Upper lobe of right lung (tissue), 1 donor: Measurements from ENCODE around the gene MED26. TPM values are rescaled to one million over a fixed set of nuclear protein-coding genes. Genes with fewer than 3 reads are reported as not detected.
A peak's percentile ranks its signal among the peaks of the same experiment; 100 is the strongest.

Experiments
- ATAC-seq: fragments of 200-7000 bp; cut with Tn5 transposase; one replicate; pipeline ENCODE4 v1.9.1; 2020; ENCODE audit warnings: mild to moderate bottlenecking, moderate library complexity
- DNase-seq: peaks from one replicate; pipeline ENCODE4 v3.0.0-alpha.2; 2020
- H3K27ac ChIP-seq: fragments of 200-600 bp; one replicate; pipeline ENCODE4 v1.8.0; 2022
- H3K27me3 ChIP-seq: fragments of 200-600 bp; one replicate; pipeline ENCODE4 v1.8.0; 2022; ENCODE audit warnings: mild to moderate bottlenecking
- H3K36me3 ChIP-seq: fragments of 200-600 bp; one replicate; pipeline ENCODE4 v1.8.0; 2022
- H3K4me1 ChIP-seq: fragments of 200-600 bp; one replicate; pipeline ENCODE4 v1.8.0; 2022
- H3K4me3 ChIP-seq: fragments of 200-600 bp; one replicate; pipeline ENCODE4 v1.8.0; 2022; ENCODE audit warnings: mild to moderate bottlenecking
- H3K9me3 ChIP-seq: fragments of 200-600 bp; one replicate; pipeline ENCODE4 v1.8.0; 2022
- intact Hi-C: fragments of 100-400 bp; cut with DNase I; formaldehyde crosslinking; loops from one replicate; pipeline ENCODE4 v1.11.0; 2022
- total RNA-seq: library from RNA; stranded (reverse); fragmentation: NEBNext Ultra II Directional; extraction: Animal tissue kit (Norgen Biotek cat#: 25700); gene quantifications from one replicate; pipeline ENCODE4 v1.2.1, GENCODE V29; 2021
- TF ChIP-seq, protein P1 (sequence below): fragments of 200-600 bp; IDR thresholded peaks from one replicate; pipeline ENCODE4 v1.8.0; 2022; ENCODE audit warnings: antibody characterized with exemption
- donor health status: DM: no; HTN: yes; CAD: no; lungs with severe emphysema.

MED26 gene
- total RNA-seq, 1 donor from 2014 or later, result 13.4 TPM

GRCh38 chr19:16628984-16629691 lies 1.1 kb upstream of the MED26 start:
- Histone ChIP-seq H3K4me1 (peaks cover 34% of the 10 kb centered on the region), H3K4me3 (peak overlapping the region; percentile 97), H3K27me3 (no peaks in the 10 kb centered on the region), H3K36me3 (peaks cover 20% of the 10 kb centered on the region), H3K27ac (peak overlapping the region; percentile 96), H3K9me3 (no peaks in the 10 kb centered on the region)
- intact Hi-C loops, result loop anchor here (10.0 kb wide), 1 partner anchor 54 kb away; the partner anchor contains the start of gene SLC35E1
- ATAC-seq (no peak), DNase-seq (no peak)
- TF ChIP-seq, protein P1, sequence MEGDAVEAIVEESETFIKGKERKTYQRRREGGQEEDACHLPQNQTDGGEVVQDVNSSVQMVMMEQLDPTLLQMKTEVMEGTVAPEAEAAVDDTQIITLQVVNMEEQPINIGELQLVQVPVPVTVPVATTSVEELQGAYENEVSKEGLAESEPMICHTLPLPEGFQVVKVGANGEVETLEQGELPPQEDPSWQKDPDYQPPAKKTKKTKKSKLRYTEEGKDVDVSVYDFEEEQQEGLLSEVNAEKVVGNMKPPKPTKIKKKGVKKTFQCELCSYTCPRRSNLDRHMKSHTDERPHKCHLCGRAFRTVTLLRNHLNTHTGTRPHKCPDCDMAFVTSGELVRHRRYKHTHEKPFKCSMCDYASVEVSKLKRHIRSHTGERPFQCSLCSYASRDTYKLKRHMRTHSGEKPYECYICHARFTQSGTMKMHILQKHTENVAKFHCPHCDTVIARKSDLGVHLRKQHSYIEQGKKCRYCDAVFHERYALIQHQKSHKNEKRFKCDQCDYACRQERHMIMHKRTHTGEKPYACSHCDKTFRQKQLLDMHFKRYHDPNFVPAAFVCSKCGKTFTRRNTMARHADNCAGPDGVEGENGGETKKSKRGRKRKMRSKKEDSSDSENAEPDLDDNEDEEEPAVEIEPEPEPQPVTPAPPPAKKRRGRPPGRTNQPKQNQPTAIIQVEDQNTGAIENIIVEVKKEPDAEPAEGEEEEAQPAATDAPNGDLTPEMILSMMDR, result no peak

DNA sequence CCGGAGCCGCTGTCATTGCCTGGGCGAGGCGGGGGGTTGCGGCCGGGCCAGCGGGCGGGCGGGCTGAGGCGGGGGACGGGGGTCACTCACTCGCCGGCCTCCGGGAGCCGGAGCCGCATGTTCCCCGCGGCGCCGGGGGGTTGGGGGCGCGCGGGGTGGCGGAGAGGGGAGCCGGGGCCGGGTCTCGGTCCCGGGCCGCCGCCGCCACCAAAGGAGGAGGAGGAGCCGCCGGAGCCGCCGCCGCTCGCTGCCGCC lies 149 bp downstream of the MED26 start:
- no peaks in the 10 kb centered on the region for H3K9me3 ChIP-seq
- H3K4me3 ChIP-seq, result peak overlapping the region; percentile 97
- DNase-seq (no peak), ATAC-seq (no peak)
- H3K27ac ChIP-seq, result peak overlapping the region; percentile 90
- peaks cover 41% of the 10 kb centered on the region for H3K4me1 ChIP-seq
- peaks cover 22% of the 10 kb centered on the region for H3K36me3 ChIP-seq
- no peaks in the 10 kb centered on the region for H3K27me3 ChIP-seq
- intact Hi-C loops, result loop anchor here (10.0 kb wide), 1 partner anchor 53 kb away; the partner anchor contains the start of gene SLC35E1
- TF ChIP-seq, protein P1, result no peak

GRCh38 chr19:16627193-16627927 lies 644 bp downstream of the MED26 start:
- H3K4me3 ChIP-seq, result peak overlapping the region; percentile 97
- no peaks in the 10 kb centered on the region for H3K27me3 ChIP-seq
- peaks cover 45% of the 10 kb centered on the region for H3K4me1 ChIP-seq
- DNase-seq, result peak; percentile 71
- no peaks in the 10 kb centered on the region for H3K9me3 ChIP-seq
- intact Hi-C loops, result loop anchor here (10.0 kb wide), 1 partner anchor 53 kb away; the partner anchor contains the start of gene SLC35E1
- H3K27ac ChIP-seq, result peak overlapping the region; percentile 90
- no peak for ATAC-seq
- TF ChIP-seq, protein P1, result no peak
- H3K36me3 ChIP-seq, result peaks cover 17% of the 10 kb centered on the region

- TF ChIP-seq, protein P1, result no peak
- intact Hi-C loops, result loop anchor here (10.0 kb wide), 1 partner anchor 52 kb away; the partner anchor contains the start of gene SLC35E1
Measured at GRCh38 chr19:16626796-16627192, 1.2 kb downstream of the MED26 start.

DNA sequence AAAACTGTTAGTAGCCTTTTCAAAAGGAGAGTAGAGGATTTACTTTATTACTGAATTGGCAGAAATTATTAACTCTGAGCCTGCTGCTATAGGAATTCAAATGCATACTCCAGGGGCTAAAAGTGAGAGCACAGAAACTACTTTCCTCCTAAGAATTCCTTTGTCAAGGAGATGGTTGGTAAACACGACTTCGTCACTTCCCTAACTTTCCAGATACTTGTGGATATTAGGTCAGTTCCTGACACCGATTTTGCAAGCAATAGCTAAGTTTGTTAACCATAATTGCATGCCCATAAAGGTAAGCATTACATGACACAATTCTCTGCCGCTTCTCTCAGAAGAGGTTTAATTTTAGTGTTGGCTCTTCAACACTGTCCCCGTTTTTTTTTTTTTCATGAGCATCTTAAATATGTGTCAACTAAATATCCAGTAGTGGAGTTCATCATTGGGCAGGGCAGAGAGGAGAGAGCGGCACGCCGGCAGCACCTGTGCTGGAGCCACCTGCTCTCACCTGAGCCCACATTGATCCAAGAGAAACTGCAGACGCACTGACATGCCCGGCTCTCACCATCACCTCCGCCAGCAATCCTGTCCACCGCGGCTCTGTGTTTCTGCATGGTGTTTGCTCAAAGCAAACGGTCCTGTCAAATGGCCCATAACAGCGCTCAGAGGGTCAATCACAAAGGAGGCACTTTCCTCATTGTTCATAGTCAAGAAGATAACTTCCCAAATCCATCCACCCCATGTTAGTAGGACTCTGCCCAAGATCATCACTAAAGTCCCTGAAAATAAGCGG lies 2.6 kb downstream of the MED26 start:
- H3K27ac ChIP-seq, result peak overlapping the region; percentile 70
- no peak for DNase-seq
- H3K4me1 ChIP-seq, result peaks cover 51% of the 10 kb centered on the region
- no peaks in the 10 kb centered on the region for H3K27me3 ChIP-seq
- intact Hi-C loops, result loop anchor here (10.0 kb wide), 1 partner anchor 51 kb away; the partner anchor contains the start of gene SLC35E1
- no peaks in the 10 kb centered on the region for H3K9me3 ChIP-seq
- peak; percentile 0 for ATAC-seq
- no peak overlapping the region for H3K4me3 ChIP-seq
- TF ChIP-seq, protein P1, result no peak
- peaks cover 12% of the 10 kb centered on the region for H3K36me3 ChIP-seq

More at GRCh38 chr19:16626796-16627192, 1.2 kb downstream of the MED26 start:
- H3K9me3 ChIP-seq, result no peaks in the 10 kb centered on the region
- no peak for DNase-seq
- H3K4me3 ChIP-seq, result peak overlapping the region; percentile 97
- ATAC-seq, result no peak
- peak overlapping the region; percentile 90 for H3K27ac ChIP-seq
- no peaks in the 10 kb centered on the region for H3K27me3 ChIP-seq
- H3K36me3 ChIP-seq, result peaks cover 12% of the 10 kb centered on the region
- peaks cover 50% of the 10 kb centered on the region for H3K4me1 ChIP-seq
